ENCODE results near the gene FAM210A.

- TF ChIP-seq CTCF (IDR thresholded peaks at IDR 0.05; ENCODE audit: insufficient read depth, low read length) (no peak), GABPA (IDR thresholded peaks at IDR 0.05; ENCODE audit: low read depth) (no peak), POLR2AphosphoS5 (IDR thresholded peaks at IDR 0.05; ENCODE audit: low read depth) (no peak), REST (IDR thresholded peaks at IDR 0.05; ENCODE audit: insufficient replicate concordance, low read depth) (no peak), SPI1 (IDR thresholded peaks at IDR 0.05; ENCODE audit: borderline replicate concordance, low read depth) (no peak)
Observed at GRCh38 chr18:13720123-13720522, 6.2 kb downstream of the FAM210A start.

All from HL-60 (cell line).